RWPE2 (cell line): Measurements from ENCODE around the gene DOCK3.

Experiments
- ATAC-seq: fragments of 200-7000 bp; cut with Tn5 transposase; 3 replicates; pipeline ENCODE4 v1.9.1; 2021; ENCODE audit warnings: low read depth
- DNase-seq: peaks from one replicate; pipeline ENCODE4 v3.0.0-alpha.2; 2020; ENCODE audit warnings: low spot score
- H3K27ac ChIP-seq: fragments of 450-650 bp; 2 replicates; pipeline ENCODE4 v1.5.1; 2017; ENCODE audit warnings: mild to moderate bottlenecking; ENCODE audit not compliant: poor library complexity, severe bottlenecking
- H3K27me3 ChIP-seq: fragments of 250-450 bp; sonication (Bioruptor Pico); 2 replicates; pipeline ENCODE4 v1.5.1; 2021; ENCODE audit warnings: mild to moderate bottlenecking, moderate library complexity; ENCODE audit not compliant: insufficient read depth, poor library complexity, severe bottlenecking
- H3K36me3 ChIP-seq: fragments of 250-450 bp; sonication (Bioruptor Pico); 2 replicates; pipeline ENCODE4 v1.5.1; 2020; ENCODE audit warnings: low read depth, mild to moderate bottlenecking, moderate library complexity
- H3K4me1 ChIP-seq: fragments of 250-450 bp; sonication (Bioruptor Pico); 2 replicates; pipeline ENCODE4 v1.5.1; 2021; ENCODE audit warnings: mild to moderate bottlenecking, moderate library complexity; ENCODE audit not compliant: insufficient read depth, poor library complexity, severe bottlenecking
- H3K4me3 ChIP-seq: fragments of 250-450 bp; sonication (Bioruptor Pico); 2 replicates; pipeline ENCODE4 v1.5.1; 2021; ENCODE audit warnings: mild to moderate bottlenecking, moderate library complexity; ENCODE audit not compliant: severe bottlenecking
- H3K9me3 ChIP-seq: fragments of 250-450 bp; sonication (Bioruptor Pico); 2 replicates; pipeline ENCODE4 v1.5.1; 2021; ENCODE audit warnings: mild to moderate bottlenecking, moderate library complexity; ENCODE audit not compliant: severe bottlenecking
- TF ChIP-seq, protein P1 (sequence below): fragments of 450-650 bp; IDR thresholded peaks from one replicate; pipeline ENCODE4 v1.5.1; 2017; ENCODE audit warnings: mild to moderate bottlenecking, moderate library complexity; ENCODE audit not compliant: poor library complexity, severe bottlenecking

DOCK3 gene

DNA sequence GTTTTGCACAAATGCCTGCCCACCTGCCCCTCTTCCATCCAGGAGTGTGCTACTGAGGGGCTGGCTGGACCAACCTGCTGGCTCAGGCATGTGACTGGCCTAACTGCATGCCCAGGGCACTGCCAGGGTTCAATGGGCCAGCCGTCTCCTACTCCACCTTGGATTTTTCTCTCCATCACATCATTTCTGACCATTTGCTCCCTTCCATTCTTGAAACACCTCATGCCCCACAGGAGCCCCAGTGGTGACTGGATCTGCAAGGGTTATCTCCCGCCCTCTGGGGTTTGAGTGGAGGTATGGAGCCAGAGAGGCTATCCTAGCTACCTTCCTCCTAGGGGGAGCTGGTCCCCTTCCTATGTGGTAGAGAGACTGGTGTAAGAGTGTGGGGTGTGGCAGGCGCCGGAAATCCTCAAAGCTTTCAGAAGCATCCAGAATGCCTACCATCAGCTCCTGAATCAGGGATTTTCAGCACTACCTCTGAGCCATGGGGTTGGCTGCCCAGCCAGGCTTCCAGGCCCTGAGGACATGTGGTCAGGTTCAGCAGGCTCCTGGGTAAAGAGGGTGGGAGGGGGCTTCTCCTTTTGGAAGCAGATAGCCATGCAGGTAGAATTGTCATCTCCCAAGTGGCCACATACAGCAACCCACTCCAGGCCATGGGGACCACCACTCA, 707.5 kb downstream of the DOCK3 start:
- H3K9me3 ChIP-seq = no peaks in the 10 kb centered on the region
- DNase-seq (peak; percentile 15), ATAC-seq (no peak)
- H3K36me3 ChIP-seq = peaks cover 24% of the 10 kb centered on the region
- no peaks in the 10 kb centered on the region for H3K27me3 ChIP-seq
- no peak overlapping the region for H3K27ac ChIP-seq
- H3K4me1 ChIP-seq = peaks cover 3% of the 10 kb centered on the region
- no peak overlapping the region for H3K4me3 ChIP-seq
- TF ChIP-seq, protein P1, sequence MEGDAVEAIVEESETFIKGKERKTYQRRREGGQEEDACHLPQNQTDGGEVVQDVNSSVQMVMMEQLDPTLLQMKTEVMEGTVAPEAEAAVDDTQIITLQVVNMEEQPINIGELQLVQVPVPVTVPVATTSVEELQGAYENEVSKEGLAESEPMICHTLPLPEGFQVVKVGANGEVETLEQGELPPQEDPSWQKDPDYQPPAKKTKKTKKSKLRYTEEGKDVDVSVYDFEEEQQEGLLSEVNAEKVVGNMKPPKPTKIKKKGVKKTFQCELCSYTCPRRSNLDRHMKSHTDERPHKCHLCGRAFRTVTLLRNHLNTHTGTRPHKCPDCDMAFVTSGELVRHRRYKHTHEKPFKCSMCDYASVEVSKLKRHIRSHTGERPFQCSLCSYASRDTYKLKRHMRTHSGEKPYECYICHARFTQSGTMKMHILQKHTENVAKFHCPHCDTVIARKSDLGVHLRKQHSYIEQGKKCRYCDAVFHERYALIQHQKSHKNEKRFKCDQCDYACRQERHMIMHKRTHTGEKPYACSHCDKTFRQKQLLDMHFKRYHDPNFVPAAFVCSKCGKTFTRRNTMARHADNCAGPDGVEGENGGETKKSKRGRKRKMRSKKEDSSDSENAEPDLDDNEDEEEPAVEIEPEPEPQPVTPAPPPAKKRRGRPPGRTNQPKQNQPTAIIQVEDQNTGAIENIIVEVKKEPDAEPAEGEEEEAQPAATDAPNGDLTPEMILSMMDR = no peak

DNA sequence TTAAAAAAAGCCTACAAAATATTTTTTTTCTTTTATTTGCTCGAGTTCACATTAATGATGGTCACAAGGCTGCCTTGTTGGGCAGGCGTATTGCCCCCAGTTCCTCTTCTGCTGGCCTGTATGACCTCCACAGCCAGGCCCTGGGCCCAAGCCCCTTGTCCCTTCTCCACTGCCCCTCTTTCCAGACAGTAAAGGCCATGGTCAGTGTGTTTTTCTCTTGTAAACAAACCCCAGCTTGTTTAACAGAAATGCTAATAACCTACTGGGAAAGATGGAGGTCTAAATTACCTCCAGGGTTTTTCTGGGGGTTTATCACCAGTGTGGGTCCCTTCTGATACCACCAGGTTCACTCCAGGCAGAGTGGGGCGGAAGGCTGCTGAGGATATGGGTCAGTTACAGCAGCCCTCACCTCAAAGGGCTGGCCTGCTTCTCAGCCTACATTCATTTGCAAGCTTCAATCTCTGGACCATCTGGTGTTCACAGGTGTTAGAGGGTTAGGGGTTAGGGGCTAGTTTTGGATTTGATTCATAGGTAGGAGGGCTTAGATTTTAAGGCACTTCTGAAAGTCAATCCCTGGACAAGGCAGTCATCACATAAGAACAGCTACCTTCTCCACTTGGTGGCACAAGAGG, 708.3 kb downstream of the DOCK3 start:
- TF ChIP-seq, protein P1 = no peak
- ATAC-seq = no peak
- H3K27me3 ChIP-seq = no peaks in the 10 kb centered on the region

DNA sequence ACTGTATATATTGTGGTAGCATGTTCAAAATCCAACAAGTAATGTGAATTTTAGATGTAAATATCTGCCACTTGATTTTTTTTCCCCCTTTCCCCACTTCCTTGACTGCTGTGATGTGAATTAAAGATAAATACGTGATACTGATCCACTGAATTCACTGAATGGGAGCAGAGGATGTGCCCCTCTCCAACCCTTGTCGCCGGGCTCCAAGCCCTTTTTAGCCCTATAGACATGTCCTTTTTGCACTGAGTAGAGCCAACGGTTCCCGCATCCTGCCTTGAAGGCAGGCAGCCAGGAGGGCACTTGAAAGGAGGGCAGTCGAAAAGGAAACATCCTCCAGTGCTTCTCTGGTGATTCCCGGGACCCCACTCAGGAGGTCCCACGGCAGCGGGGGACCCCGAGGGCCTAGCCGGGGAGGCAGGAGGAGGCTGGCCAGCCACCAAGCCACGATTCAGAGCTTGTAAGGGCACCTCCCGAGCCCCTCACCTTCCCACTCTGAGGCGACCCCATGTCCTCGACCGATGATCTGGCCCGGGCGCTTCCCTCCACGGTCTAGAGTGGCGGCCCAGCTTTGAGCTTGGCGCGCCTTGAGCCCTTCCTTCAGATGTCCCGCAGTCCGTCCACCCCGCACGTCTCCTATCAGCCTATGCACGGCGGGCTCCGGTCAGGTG, 709.5 kb downstream of the DOCK3 start:
- H3K36me3 ChIP-seq = peaks cover 44% of the 10 kb centered on the region
- H3K9me3 ChIP-seq = no peaks in the 10 kb centered on the region
- peak; percentile 10; the same call in 1 of the 3 replicates for ATAC-seq
- no peak for DNase-seq
- TF ChIP-seq, protein P1 = no peak
- no peaks in the 10 kb centered on the region for H3K27me3 ChIP-seq
- peak overlapping the region; percentile 78 for H3K4me3 ChIP-seq
- peaks cover 7% of the 10 kb centered on the region for H3K4me1 ChIP-seq
- peak overlapping the region; percentile 64 for H3K27ac ChIP-seq

More for the DNA sequence above, 708.3 kb downstream of the DOCK3 start:
- Histone ChIP-seq H3K36me3 (peaks cover 33% of the 10 kb centered on the region), H3K9me3 (no peaks in the 10 kb centered on the region), H3K4me3 (no peak overlapping the region), H3K4me1 (peaks cover 7% of the 10 kb centered on the region), H3K27ac (no peak overlapping the region)
- DNase-seq = no peak

DNA sequence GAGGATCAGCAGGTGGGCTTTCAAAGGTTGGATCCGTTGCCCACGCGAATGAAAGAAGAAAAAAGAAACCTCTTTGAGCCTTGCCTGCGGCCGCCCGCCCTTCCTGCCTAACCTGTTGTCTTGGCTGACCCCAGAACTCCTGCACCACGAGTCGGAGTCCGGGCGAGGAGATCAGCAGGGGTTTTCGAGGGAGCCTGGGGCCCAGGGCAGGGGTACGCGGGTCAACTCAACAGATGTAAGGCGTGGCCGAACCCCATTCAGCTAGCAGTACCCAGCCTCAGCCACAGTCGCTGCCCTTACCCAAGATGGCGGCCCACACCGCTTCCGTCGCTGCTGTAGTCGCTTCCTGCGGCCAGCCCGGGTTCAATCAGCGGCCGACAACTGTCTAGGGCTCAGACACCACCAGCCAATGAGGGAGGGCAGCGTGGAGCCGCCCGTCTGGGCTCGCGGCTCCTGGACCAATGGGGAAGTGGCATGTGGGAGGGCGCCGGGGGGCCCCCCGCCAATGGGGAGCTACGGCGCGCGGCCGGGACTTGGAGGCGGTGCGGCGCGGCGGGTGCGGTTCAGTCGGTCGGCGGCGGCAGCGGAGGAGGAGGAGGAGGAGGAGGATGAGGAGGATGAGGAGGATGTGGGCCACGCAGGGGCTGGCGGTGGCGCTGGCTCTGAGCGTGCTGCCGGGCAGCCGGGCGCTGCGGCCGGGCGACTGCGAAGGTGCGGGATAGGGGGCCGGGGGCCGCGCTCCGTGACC, 710.2 kb downstream of the DOCK3 start, which contains the start of gene MANF:
MANF (plus strand) TSS at position 566 of the 748 bp plus-strand sequence; CDS start at position 618, 52 bp downstream.
- no peaks in the 10 kb centered on the region for H3K27me3 ChIP-seq
- peak within 1 kb of the TSS; percentile 78 for H3K4me3 ChIP-seq
- peaks cover 7% of the 10 kb centered on the region for H3K4me1 ChIP-seq
- H3K36me3 ChIP-seq = peaks cover 51% of the 10 kb centered on the region
- peak; percentile 98 for DNase-seq
- peak; percentile 92 for ATAC-seq
- no peaks in the 10 kb centered on the region for H3K9me3 ChIP-seq
- H3K27ac ChIP-seq = peak within 1 kb of the TSS; percentile 64
- TF ChIP-seq, protein P1 = no peak
